ENCODE measurements around the gene ATG5. TPM values are rescaled to one million over a fixed set of nuclear protein-coding genes. Genes with fewer than 3 reads are reported as not detected.

The ATG5 gene
- total RNA-seq, 2 donors from 2014 or later, result 42.1 to 48.0 TPM

DNA sequence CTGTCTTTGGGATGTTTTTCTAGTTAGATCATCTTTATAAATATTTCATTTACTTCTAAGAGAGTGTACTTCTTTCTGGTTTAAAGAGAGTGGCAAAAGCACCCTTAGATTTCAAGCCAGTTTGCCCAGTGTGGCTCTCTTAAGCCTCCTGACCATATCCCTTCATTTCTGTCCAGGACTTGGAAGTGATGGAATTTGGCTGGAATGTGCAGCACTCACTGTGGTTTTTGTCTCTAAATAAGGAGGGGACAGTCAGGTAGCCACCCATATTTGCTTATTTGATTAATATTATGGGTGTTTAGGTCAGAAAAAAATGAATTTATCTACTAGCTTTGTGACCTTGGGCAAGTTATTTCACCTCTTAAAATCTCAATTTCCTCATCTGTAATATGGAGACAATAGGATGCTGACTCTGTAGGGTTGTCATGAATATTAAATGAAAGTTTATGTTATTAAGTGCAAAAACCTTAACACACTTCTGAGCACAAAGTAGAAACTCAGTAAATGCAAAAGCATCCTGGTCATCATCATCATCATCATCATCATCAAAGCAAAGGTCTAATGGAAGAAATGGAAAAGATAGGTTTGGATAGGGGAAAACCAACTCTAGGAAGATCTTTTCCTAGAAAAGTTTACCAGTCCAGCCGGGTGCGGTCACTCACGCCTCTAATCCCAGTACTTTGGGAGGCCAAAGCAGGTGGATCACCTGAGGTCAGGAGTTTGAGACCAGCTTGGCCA is 38.0 kb upstream of the ATG5 start:
- TF ChIP-seq, protein P1, sequence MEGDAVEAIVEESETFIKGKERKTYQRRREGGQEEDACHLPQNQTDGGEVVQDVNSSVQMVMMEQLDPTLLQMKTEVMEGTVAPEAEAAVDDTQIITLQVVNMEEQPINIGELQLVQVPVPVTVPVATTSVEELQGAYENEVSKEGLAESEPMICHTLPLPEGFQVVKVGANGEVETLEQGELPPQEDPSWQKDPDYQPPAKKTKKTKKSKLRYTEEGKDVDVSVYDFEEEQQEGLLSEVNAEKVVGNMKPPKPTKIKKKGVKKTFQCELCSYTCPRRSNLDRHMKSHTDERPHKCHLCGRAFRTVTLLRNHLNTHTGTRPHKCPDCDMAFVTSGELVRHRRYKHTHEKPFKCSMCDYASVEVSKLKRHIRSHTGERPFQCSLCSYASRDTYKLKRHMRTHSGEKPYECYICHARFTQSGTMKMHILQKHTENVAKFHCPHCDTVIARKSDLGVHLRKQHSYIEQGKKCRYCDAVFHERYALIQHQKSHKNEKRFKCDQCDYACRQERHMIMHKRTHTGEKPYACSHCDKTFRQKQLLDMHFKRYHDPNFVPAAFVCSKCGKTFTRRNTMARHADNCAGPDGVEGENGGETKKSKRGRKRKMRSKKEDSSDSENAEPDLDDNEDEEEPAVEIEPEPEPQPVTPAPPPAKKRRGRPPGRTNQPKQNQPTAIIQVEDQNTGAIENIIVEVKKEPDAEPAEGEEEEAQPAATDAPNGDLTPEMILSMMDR (IDR thresholded peaks at IDR 0.05), result no peak
- H3K27ac ChIP-seq, result no peak overlapping the region

DNA sequence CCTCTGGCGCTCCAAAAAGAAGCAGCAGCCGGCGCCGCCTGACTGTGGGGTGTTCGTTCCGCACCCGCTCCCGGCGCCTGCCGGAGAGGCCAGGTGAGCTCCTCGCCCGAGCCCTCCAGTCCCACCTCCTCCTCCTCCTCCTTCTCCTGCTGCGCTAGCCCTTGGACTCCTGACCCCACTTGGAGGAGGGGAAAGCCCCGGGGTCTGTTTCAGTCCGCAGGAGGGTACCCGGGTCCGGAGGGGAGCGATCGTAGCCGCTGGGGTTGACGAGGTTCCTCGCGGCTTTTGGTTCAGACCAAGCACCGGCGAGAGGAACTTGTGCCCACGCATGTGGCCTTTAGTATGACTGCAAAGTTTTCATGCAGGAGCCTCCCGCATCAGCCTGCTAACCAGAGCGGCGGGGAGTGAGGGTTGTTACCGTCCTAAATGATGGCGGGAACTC is 35.5 kb upstream of the ATG5 start:
- H3K9me3 ChIP-seq, result no peaks in the 10 kb centered on the region
- H3K27ac ChIP-seq, result no peak overlapping the region
- DNase-seq, result peak; percentile 41
- TF ChIP-seq, protein P1 (IDR thresholded peaks at IDR 0.05), result no peak
- peak overlapping the region; percentile 61 for H3K4me3 ChIP-seq
- H3K27me3 ChIP-seq, result no peaks in the 10 kb centered on the region
- intact Hi-C loops (cut with DNase I), result no loop called here
- H3K9ac ChIP-seq (ENCODE audit: low read depth in 2 of 2, low read length in 2 of 2), result peak overlapping the region; percentile 66 to 79
- H3K36me3 ChIP-seq, result no peaks in the 10 kb centered on the region
- H3K4me1 ChIP-seq, result no peaks in the 10 kb centered on the region

More for the DNA sequence above, 38.0 kb upstream of the ATG5 start:
- no peaks in the 10 kb centered on the region for H3K4me1 ChIP-seq
- no peak for DNase-seq
- H3K4me3 ChIP-seq, result no peak overlapping the region
- H3K9ac ChIP-seq (ENCODE audit: low read depth in 2 of 2, low read length in 2 of 2), result no peak overlapping the region
- H3K27me3 ChIP-seq, result no peaks in the 10 kb centered on the region
- H3K36me3 ChIP-seq, result no peaks in the 10 kb centered on the region
- no peaks in the 10 kb centered on the region for H3K9me3 ChIP-seq
- intact Hi-C loops (cut with DNase I), result no loop called here

DNA sequence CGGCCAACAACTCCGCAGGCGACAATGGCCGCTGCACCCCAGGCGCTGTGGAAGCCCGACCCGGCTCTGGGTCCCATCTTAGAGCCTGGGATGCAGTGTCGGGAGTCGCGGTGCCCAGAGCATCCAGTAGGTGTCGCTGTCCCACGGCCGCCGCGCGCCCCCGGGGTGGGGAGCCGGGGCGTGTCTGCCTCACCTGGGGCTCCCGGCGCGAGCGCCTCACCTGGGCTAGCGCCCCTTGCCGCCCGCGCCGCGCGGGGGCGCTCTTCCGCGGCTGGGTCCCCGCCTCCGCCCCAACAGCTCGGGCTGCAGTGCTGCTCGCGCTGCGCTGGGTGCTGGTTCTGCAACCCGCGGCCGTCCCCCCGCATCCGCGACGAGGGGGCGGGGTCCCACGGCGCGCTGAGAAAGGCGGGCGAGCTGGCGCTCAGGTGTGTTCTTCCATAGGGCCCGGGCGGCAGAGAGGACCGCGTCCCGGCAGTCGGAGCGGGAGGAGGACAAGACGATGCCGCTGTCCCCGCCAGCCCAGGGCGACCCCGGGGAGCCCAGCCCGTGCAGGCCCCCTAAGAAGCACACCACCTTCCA is 34.9 kb upstream of the ATG5 start, which contains the start of gene CRYBG1:
CRYBG1 (plus strand) TSS at position 308 of the 579 bp plus-strand sequence; CDS start at position 500, 192 bp downstream.
- H3K27ac ChIP-seq, result no peak within 1 kb of the TSS
- H3K9me3 ChIP-seq, result no peaks in the 10 kb centered on the region
- no peaks in the 10 kb centered on the region for H3K27me3 ChIP-seq
- H3K36me3 ChIP-seq, result no peaks in the 10 kb centered on the region
- peak within 1 kb of the TSS; percentile 66 to 79 for H3K9ac ChIP-seq (ENCODE audit: low read depth in 2 of 2, low read length in 2 of 2)
- TF ChIP-seq, protein P1 (IDR thresholded peaks at IDR 0.05), result peak; percentile 96
- intact Hi-C loops (cut with DNase I), result no loop called here
- peak; percentile 88 for DNase-seq
- peak within 1 kb of the TSS; percentile 61 for H3K4me3 ChIP-seq
- H3K4me1 ChIP-seq, result no peaks in the 10 kb centered on the region

GRCh38 chr6:106359959-106360409 is 34.4 kb upstream of the ATG5 start:
- peak overlapping the region; percentile 61 for H3K4me3 ChIP-seq
- H3K27me3 ChIP-seq, result no peaks in the 10 kb centered on the region
- intact Hi-C loops (cut with DNase I), result no loop called here

GRCh38 chr6:106356378-106356777 is 30.8 kb upstream of the ATG5 start:
- no peak overlapping the region for H3K9ac ChIP-seq (ENCODE audit: low read depth in 2 of 2, low read length in 2 of 2)
- H3K4me1 ChIP-seq, result no peaks in the 10 kb centered on the region
- H3K36me3 ChIP-seq, result no peaks in the 10 kb centered on the region
- intact Hi-C loops (cut with DNase I), result no loop called here
- no peaks in the 10 kb centered on the region for H3K27me3 ChIP-seq
- H3K9me3 ChIP-seq, result no peaks in the 10 kb centered on the region
- H3K4me3 ChIP-seq, result no peak overlapping the region
- no peak overlapping the region for H3K27ac ChIP-seq
- TF ChIP-seq, protein P1 (IDR thresholded peaks at IDR 0.05), result no peak
- DNase-seq, result no peak

More at GRCh38 chr6:106359959-106360409, 34.4 kb upstream of the ATG5 start:
- no peak overlapping the region for H3K9ac ChIP-seq (ENCODE audit: low read depth in 2 of 2, low read length in 2 of 2)
- H3K9me3 ChIP-seq, result no peaks in the 10 kb centered on the region
- no peaks in the 10 kb centered on the region for H3K36me3 ChIP-seq
- TF ChIP-seq, protein P1 (IDR thresholded peaks at IDR 0.05), result no peak
- H3K27ac ChIP-seq, result no peak overlapping the region
- DNase-seq, result no peak
- no peaks in the 10 kb centered on the region for H3K4me1 ChIP-seq

All from colonic mucosa (tissue), 4 donors.